GM23338 (cell line): ENCODE results near the gene FARSB.
"Not testable (repeated sequence)": the region's sequence is repeated elsewhere in the genome, so short reads cannot be mapped to it uniquely, and the experiment has no call there.

ENCODE experiments used
- ETS1 ChIP-seq: IDR thresholded peaks from 2 replicates; pipeline ENCODE4 v1.6.1; 2016; ENCODE audit warnings: antibody characterized with exemption
- REST ChIP-seq: IDR thresholded peaks from one replicate; pipeline ENCODE4 v1.6.1; 2018; ENCODE audit warnings: antibody characterized with exemption; ENCODE audit not compliant: unreplicated experiment
- ZNF331 ChIP-seq: fragments of 250-450 bp; sonication (Bioruptor Pico); IDR thresholded peaks from 2 replicates; pipeline ENCODE4 v1.5.0; 2020; ENCODE audit warnings: low read depth, mild to moderate bottlenecking, moderate library complexity

- not testable (repeated sequence) for TF ChIP-seq ZNF331, ETS1, REST
Observed at GRCh38 chr2:222693413-222693812, 37.5 kb upstream of the FARSB start.
